GM21367 (cell line): ENCODE results near the gene POGZ.

Experiments
- ATAC-seq: cut with Tn5 transposase; IDR thresholded peaks from one replicate; pipeline ENCODE4 v1.9.1; 2021; ENCODE audit not compliant: unreplicated experiment

The POGZ gene, protein sequence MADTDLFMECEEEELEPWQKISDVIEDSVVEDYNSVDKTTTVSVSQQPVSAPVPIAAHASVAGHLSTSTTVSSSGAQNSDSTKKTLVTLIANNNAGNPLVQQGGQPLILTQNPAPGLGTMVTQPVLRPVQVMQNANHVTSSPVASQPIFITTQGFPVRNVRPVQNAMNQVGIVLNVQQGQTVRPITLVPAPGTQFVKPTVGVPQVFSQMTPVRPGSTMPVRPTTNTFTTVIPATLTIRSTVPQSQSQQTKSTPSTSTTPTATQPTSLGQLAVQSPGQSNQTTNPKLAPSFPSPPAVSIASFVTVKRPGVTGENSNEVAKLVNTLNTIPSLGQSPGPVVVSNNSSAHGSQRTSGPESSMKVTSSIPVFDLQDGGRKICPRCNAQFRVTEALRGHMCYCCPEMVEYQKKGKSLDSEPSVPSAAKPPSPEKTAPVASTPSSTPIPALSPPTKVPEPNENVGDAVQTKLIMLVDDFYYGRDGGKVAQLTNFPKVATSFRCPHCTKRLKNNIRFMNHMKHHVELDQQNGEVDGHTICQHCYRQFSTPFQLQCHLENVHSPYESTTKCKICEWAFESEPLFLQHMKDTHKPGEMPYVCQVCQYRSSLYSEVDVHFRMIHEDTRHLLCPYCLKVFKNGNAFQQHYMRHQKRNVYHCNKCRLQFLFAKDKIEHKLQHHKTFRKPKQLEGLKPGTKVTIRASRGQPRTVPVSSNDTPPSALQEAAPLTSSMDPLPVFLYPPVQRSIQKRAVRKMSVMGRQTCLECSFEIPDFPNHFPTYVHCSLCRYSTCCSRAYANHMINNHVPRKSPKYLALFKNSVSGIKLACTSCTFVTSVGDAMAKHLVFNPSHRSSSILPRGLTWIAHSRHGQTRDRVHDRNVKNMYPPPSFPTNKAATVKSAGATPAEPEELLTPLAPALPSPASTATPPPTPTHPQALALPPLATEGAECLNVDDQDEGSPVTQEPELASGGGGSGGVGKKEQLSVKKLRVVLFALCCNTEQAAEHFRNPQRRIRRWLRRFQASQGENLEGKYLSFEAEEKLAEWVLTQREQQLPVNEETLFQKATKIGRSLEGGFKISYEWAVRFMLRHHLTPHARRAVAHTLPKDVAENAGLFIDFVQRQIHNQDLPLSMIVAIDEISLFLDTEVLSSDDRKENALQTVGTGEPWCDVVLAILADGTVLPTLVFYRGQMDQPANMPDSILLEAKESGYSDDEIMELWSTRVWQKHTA (N-terminal part only)

DNA sequence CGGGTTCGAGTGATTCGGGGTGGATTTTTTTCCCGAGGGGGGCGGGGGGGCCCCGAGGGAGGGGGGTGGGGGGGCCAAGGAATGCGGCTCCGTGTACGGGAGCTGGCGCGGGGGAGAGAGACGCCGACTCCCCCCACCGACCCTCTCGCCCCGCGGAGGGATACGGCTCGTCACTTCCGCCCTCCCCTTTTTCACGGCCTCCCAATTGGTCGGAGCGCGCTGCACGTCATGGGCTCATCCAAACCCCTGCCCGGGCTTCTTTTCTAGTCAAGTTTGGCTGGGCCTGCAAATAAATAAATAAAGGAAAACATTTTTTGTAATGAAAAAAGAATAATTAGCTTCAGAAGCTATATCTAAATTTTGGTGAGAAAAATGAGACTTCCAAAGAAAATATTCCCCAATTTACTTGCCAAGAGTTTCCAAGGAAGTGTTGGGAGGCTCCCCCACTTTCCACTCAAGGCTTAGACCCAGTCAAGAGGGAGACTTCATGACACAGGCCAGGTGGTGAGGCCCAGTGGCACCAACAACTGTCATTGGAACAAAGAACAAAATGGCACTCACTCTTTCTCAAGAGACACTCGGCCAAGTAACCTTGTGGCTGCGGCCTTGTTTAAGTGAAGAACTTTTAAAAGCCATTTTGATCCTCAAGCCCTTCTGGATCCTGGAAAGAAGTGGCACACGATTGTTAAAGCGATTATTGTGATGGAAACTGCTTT lies at the start of gene POGZ:
Gene POGZ (minus strand): TSS at position 164 of the 716 bp plus-strand sequence. CDS start 17,290 bp downstream, outside the sequence.
- ATAC-seq: peak; percentile 56

DNA sequence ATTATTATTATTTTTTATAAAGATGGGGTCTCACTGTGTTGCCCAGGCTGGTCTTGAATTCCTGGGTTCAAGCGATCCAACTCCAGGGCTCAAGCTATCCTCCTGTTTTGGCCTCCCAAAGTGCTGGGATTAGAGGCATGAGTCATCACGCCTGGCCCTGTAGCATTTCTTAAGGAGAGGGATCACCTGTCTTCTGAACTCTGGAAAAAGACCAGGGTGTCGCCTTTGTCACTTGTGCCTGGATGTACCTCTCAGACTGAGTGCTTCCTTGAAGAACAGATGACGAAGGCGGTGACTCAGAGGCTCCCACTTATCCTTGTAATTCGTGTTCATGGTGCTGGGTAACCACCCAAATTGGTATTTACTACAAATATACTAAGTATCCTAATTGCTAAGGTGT lies 49.5 kb upstream of the POGZ start:
- ATAC-seq: no peak

DNA sequence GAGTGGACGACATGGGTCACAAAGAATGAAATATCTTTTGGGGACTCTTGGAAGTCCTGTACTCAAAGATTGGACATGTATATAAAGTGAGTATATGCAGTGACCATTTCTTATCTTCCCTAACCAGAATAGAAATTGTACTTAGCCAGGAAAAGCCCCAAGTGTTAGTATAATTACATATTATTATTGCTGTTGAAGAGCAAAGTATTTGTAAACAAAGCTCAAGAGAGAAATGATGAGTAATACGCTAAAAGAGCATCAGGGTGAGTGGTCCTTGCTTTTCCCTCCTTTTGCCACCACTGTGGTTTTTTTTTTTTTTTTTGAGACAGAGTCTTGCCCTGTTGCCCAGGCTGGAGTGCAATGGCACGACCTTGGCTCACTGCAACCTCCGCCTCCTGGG lies 45.5 kb upstream of the POGZ start:
- ATAC-seq: no peak

DNA sequence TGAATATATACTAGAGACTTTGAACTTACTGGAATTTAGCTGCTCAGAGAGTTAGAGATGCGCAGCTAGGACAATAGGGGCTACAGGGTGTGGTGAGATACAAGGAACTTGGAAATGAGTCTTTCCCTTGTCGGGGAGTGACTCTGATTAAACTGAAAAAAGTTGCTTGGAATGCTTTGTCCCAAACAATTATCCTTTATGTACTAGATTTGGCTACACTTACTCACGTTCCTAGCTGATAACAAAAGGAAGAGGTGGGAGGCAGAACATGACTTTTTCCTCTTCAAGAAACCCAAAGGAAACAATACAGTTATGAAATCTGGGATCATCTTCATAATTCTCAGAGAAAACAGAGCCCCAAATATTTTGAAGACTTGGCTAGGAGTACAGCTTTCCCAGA lies 45.0 kb upstream of the POGZ start:
- no peak for ATAC-seq

DNA sequence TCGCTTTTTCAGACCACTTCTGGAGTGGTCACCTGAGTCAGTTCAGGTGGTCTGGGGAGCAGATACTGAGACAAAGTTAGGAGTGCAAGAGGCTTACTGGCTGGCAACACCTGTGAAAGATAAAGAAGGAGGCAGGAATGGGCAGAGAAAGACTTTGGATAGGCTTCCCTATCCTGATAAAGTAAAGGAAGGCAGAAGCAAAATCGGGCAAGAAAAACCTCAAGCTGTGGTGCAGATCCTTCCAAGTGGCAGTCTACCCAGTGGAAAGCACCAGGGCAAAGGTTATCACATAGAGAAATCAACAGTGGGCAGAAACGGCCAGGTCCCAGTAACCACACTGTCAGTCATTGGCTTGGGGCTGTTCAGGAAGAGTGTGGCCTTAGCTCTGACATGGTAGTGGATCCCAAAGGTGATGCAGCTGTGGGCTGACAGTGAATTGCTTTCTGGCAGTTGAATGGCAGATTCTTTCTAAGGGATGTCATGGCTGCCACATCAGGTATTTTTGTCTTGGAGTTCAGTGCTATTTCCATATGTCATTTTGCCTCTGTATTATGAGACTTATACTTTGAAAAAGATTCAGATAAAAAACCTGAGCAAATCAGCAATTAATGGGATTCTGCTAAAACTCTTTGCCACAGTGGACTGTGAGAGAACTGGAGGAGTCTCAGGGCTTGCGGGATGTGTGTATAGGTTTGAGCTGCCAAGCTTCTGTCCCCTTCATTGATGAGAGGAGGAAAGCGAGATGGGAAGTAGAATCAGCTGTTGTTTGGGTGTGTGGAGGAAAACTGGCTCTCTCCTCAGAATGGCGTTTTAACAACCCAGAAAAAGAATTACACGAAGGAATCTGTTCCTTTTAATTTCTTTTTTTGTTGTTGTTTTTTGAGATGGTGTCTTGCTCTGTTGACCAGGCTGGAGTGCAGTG lies 43.8 kb upstream of the POGZ start:
- no peak for ATAC-seq

DNA sequence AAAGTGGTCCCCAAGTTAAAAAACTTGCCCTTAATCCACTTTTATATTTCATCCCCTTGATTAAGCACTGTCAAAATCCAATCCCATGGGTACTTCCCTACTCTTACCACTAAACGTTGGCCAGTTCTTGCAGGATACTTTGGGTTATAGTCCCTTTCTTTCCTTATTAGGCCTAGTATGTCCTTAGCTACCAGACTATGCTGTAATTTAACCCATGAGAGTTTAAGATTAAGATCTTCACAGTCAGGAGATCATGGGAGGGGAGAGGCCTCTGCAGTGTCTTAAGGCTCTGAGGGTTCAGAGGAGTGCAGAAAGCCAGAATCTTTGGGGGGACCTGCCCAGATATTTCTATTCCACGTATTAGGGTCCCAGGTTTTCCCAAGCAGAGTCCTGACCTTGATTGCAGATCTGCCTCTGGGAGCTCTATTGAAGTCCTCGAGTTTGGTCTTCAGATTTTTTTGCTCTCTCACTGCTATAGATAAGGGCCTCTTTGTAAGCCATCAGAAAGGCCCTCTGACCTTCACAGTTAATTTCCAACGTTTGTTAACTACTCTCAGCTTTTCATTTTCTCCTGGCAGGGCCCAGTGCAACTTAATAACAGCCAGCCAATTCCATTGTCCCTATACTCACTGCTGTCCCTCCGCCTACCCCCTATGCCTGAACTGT lies 42.9 kb upstream of the POGZ start:
- ATAC-seq: no peak

DNA sequence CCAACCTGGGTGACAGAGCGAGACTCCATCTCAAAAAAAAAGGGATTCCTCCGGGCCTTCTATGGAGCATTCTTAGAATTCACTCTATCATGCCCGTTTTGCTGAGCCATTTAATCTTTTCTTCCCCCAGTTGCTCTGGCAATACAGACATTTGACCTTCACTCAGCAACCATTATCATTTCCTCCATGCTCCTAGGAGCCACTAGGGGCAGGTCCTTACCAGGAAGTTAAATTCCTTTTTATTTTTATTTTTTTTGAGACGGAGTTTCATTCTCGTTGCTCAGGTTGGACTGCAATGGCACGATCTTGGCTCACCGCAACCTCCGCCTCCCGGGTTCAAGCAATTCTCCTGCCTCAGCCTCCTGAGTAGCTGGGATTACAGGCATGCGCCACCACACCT lies 42.2 kb upstream of the POGZ start:
- no peak for ATAC-seq

DNA sequence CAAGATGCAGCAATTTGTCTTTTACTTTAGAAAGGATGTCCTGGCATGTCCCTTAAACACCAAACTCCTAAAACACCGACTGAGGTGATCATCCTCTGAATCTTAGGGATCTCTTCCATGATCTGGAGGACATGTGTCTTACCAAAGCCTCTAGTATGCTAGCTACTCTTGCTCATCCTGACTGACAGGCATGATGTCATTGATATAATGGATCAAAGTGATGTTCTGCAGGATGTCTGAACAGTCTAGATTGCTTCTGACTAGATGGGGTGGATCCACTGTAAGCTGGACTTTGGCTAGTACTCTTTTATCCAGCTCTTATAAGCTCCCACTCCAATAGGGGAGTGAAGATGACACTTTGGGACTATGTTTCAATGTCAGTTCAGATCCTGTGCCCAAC lies 40.6 kb upstream of the POGZ start:
- ATAC-seq: no peak

DNA sequence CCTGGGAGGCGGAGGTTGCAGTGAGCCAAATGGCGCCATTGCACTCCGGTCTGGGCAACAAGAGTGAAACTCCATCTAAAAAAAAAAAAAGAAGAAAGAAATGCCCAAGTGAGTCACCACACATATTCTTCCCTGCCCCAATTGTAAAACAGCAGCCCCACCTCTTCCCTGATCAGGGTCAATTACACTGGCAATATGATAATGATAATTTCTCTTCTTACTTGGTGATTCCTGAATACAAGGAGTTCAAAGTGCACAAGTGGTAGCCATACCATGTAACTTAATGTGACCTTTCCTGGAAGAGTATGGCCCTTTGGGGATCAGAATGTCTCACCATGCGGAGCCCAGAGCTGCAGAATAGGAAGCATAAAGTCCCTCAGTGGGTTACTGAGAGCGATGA lies 40.1 kb upstream of the POGZ start:
- ATAC-seq: no peak

DNA sequence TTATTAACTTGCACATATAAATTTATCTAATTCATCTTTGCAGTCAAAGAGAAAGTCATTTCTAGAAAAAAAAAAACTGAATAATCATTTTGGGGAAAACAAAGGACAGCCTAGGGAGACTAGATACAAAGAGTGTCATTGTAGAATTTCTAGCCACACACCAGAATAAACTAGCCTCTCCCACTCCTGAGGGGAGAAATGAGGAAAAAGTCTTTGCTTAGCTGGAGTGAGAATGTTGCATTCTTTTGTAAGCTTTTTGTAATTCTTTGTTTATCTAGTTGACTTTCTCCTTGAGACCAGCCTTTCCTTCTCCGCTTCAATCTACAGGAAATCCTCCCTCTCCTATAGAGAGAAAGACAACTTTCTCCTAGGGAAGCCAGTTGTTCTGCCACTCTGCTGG lies 36.0 kb upstream of the POGZ start:
- ATAC-seq: no peak

DNA sequence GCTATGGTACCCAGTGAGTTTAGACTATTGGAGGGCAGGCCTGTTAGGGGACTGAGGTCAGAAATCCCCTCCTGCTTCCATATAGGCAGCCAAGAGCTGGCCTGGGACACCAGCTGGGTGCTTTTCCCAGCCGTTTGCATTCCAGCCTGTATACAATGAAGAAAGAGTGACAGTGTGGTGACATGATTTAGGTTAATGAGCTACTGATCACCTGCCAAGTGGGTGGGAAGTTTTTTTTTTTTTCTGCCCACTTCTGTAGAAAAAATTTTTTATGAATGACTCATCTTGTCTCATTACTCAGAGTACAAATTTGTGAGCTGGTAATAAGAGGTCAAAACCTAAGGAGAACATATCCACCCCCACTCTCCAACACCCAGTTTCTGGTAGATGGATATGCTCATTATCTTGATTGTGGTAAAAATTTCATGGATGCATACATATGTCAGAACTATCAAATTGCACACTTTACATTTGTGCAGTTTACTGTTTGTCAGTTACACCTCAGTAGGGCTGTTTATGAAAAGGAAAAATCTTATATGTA lies 35.5 kb upstream of the POGZ start:
- ATAC-seq: no peak

DNA sequence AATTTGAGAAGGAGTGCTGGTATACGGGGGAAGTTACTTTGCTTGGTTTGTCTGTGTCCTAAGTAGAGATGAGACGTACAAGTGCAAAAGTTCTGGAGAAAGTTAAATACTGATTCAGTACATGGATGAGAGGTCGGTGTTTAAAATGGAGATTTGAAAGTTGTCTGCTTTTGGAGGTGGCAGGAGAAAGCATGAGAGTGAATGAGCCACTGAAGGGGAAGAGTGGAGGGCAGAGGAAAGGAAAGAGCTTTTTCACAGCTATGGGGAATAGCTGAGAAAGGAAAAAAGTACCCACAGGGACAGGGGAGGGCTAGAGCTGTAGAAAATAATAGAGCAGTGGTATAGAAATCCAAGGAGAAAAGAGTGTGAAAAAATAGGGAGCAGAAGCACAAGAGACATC lies 33.7 kb upstream of the POGZ start:
- no peak for ATAC-seq

DNA sequence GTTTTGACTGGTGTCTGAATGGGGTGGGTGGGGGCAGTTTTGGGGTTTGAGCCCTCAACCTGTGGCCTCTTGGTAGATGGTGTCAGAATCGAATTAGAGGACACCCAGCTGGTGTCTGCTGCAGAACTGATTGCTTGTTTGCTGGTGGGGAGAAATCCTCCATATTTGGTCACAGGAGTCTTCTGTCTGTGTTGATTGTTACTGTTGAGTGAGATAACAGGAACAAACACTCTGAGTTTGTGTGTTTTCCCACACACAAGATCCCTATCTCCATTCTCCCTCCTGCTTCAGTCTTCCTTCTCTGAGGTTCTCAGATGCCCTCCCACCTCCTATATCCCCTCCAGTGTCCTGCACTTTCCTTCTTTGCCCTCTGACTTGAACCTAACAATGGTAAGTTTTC lies 32.8 kb upstream of the POGZ start:
- ATAC-seq: no peak

DNA sequence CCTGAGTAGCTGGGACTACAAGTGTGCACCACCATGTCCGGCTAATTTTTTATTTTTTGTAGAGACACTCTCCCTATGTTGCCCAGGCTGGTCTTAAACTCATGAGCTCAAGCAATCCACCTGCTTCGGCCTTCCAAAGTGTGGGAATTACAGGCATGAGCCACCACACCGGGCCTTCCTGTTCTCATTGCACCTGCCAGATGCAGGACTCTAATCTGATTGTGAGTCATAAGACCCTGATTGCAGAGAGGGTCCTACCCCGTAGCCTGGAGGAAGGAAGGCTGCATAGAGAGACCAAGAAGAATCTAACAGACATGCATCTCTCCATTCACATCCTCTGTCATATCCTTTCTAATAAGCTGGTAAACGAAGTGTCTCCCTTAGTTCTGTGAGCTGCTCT lies 32.3 kb upstream of the POGZ start:
- ATAC-seq: no peak

DNA sequence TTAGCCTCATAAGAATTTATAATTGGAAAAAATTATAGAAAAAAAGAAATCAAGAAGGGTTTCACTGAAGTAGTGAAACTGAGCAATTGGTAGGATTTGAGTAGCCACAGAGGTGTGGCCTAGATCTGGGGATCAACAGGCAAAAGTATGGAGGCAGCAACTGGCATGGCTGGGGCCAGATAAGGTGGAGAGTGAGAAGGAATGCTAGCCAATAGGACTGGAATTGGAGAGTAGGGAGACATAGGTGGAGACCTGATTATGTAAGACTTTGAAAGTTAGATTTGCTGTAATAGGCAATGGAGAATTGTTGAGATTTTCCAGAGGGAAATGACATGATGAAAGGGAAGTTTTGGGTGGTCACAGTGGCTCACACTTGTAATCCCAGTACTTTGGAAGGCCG lies 27.3 kb upstream of the POGZ start:
- no peak for ATAC-seq

DNA sequence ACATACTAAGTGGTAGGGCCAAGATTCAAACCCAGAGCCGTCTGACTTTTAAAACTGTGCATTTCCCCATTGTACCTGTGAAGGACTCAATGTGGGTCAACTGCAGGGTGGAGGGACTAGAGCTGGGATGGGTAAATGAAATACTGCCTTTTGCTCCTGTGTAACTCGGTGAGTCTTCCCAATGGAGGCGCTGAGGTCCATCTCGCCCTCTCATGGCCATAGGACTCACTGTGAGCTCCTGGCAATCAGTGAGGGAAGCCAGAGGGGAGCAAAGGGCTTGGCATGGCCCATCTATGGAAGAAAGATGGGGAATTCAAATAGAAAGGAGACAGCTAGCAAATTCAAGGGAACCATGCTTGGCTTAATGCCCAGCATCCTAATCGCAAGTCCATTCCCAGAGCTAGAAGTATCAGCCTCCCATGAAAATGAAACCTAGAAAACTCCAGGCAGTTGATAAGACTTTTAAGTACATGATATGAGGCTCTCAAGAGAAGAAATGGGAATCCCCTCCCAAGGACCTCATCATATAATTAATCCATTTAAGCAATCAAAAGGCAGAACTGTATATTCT lies 26.5 kb upstream of the POGZ start:
- no peak for ATAC-seq

DNA sequence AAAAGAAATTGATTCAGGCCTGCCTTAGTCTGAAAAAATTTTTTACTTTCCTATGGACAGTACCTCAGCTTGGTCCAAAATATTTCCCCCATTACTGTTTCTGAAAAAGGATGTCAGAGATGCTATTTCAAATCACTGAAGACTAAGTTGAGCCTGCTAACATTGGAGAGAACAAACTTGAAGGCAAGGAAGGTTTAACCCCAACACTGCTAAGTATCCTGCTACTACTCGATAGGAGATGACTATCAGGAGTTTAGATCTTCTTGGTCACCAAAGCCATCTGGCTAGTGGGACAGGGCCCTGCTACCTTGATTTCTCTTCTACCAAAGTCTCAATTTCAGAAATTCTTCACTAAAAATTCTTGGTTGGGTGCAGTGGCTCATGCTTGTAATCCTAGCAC lies 22.7 kb upstream of the POGZ start:
- no peak for ATAC-seq

DNA sequence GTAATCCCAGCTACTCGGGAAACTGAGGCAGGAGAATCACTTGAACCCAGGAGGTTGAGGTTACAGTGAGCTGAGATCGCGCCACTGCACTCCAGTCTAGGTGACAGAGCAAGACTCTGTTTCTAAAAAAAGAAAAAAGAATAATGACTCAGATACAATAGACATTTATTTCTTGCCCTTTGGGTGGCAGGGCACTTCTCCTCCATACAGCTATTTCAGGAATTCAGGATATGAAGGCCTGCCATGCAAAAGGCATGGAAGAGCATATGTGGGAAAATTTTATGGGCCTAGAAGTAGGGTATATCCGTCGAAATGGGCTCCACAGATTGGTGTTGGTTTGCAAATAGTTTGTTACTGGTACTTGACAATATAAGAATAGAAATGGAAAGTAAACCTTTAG lies 20.2 kb upstream of the POGZ start:
- ATAC-seq: no peak

DNA sequence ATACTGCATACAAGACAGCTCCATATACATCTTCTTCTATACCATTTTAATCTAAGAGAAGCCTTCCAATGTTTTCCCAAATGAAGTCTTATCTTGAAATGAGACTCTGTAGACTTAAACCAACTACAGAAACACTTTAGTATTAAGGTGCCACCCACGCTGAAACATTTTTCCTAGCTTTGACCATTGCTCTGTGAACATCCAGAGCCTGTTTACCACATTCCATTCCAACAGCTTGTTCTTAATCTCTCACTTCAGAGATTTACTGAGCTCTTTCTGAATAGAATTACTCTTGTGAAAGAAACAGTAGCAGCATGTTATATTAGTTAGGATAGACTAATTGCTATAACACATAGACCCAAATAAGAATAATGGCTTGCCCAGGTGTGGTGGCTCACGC lies 19.6 kb upstream of the POGZ start:
- ATAC-seq: no peak
